Central memory CD8-positive, alpha-beta T cell (primary cell): ENCODE data around the gene APBA2.
"Not testable (repeated sequence)": the region's sequence is repeated elsewhere in the genome, so short reads cannot be mapped to it uniquely, and the experiment has no call there.

Source experiments
- ATAC-seq: fragments of 150-1000 bp; cut with Tn5 transposase; replicated peaks from 2 replicates; pipeline ENCODE4 v1.10.0; 2022; ENCODE audit warnings: mild to moderate bottlenecking, moderate FRiP score, moderate number of reproducible peaks; ENCODE audit not compliant: poor library complexity, severe bottlenecking; ENCODE audit errors: extremely low read depth
- DNase-seq, 2 donors: peaks; one replicate each; pipeline ENCODE4 v3.0.0; 2021; ENCODE audit warnings: low spot score in 2 of 2
- H3K27ac Mint-ChIP-seq: one replicate; pipeline ENCODE4 v1.8.0; 2022; ENCODE audit warnings: low read depth, mild to moderate bottlenecking, moderate library complexity, mixed read lengths
- H3K27me3 Mint-ChIP-seq: one replicate; pipeline ENCODE4 v1.8.0; 2022; ENCODE audit warnings: mixed read lengths
- H3K36me3 Mint-ChIP-seq: one replicate; pipeline ENCODE4 v1.8.0; 2022; ENCODE audit warnings: mild to moderate bottlenecking, moderate library complexity, mixed read lengths; ENCODE audit not compliant: insufficient read depth
- H3K4me1 Mint-ChIP-seq: one replicate; pipeline ENCODE4 v1.8.0; 2022; ENCODE audit warnings: mixed read lengths
- H3K4me3 Mint-ChIP-seq: one replicate; pipeline ENCODE4 v1.8.0; 2022; ENCODE audit warnings: mild to moderate bottlenecking, moderate library complexity, mixed read lengths
- H3K9me3 Mint-ChIP-seq: one replicate; pipeline ENCODE4 v1.8.0; 2022; ENCODE audit warnings: mixed read lengths

Gene APBA2

GRCh38 chr15:28885630-28886430, at the start of gene APBA2:
Gene APBA2 (plus strand): TSS chr15:28885974. CDS start chr15:29053885, 167,911 bp downstream.
- H3K27ac Mint-ChIP-seq, result peak within 1 kb of the TSS; percentile 55
- DNase-seq (peak; percentile 29 to 31), ATAC-seq (peak; percentile 50)
- no peaks in the 10 kb centered on the region for H3K9me3 Mint-ChIP-seq
- peak within 1 kb of the TSS; percentile 80 for H3K4me3 Mint-ChIP-seq
- H3K36me3 Mint-ChIP-seq, result peaks cover 3% of the 10 kb centered on the region
- H3K27me3 Mint-ChIP-seq, result no peaks in the 10 kb centered on the region
- peaks cover 31% of the 10 kb centered on the region for H3K4me1 Mint-ChIP-seq

GRCh38 chr15:28840285-28840684, 45.5 kb upstream of the APBA2 start:
- not testable (repeated sequence) for DNase-seq, H3K27ac Mint-ChIP-seq, ATAC-seq, H3K27me3 Mint-ChIP-seq, H3K4me1 Mint-ChIP-seq, H3K4me3 Mint-ChIP-seq, H3K9me3 Mint-ChIP-seq, H3K36me3 Mint-ChIP-seq

- not testable (repeated sequence) for ATAC-seq, H3K36me3 Mint-ChIP-seq, H3K4me3 Mint-ChIP-seq, H3K9me3 Mint-ChIP-seq, H3K4me1 Mint-ChIP-seq, H3K27me3 Mint-ChIP-seq, H3K27ac Mint-ChIP-seq, DNase-seq
Measured at GRCh38 chr15:28842210-28842609, 43.6 kb upstream of the APBA2 start.

DNA sequence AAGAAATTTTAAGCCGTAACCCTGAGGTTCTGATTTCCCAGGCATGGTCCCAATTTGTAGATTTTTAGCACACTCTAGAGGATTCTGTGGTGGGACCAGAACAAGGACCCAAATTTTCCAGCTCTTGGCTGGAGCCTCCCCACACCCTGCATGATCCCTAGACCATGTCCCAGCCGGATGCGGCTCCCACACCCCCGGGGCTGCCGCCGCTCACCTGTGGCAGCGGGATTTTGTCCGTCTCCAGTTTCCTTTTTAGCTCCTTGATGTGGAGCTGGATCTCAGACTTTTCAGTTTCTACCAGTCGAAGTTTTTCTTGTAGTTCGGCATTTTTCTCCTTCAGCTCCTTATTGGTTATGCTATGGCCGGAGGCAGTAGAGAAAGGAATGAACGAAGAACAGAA, 42.3 kb upstream of the APBA2 start:
- ATAC-seq, DNase-seq, H3K4me3 Mint-ChIP-seq, H3K9me3 Mint-ChIP-seq, H3K27me3 Mint-ChIP-seq, H3K36me3 Mint-ChIP-seq, H3K27ac Mint-ChIP-seq: not testable (repeated sequence)
- H3K4me1 Mint-ChIP-seq, result peaks cover 12% of the 10 kb centered on the region

- DNase-seq, H3K9me3 Mint-ChIP-seq, H3K27me3 Mint-ChIP-seq, H3K36me3 Mint-ChIP-seq, H3K4me3 Mint-ChIP-seq, ATAC-seq, H3K27ac Mint-ChIP-seq: not testable (repeated sequence)
- H3K4me1 Mint-ChIP-seq, result peaks cover 12% of the 10 kb centered on the region
Measured at GRCh38 chr15:28844147-28844546, 41.6 kb upstream of the APBA2 start.

- not testable (repeated sequence) for H3K27me3 Mint-ChIP-seq, H3K9me3 Mint-ChIP-seq, H3K36me3 Mint-ChIP-seq, DNase-seq, ATAC-seq, H3K4me3 Mint-ChIP-seq
- H3K4me1 Mint-ChIP-seq, result peaks cover 12% of the 10 kb centered on the region
- peak overlapping the region; percentile 57 for H3K27ac Mint-ChIP-seq
Measured at GRCh38 chr15:28847247-28847646, 38.5 kb upstream of the APBA2 start.

- H3K36me3 Mint-ChIP-seq, ATAC-seq, H3K9me3 Mint-ChIP-seq, H3K27ac Mint-ChIP-seq, DNase-seq, H3K27me3 Mint-ChIP-seq, H3K4me3 Mint-ChIP-seq: not testable (repeated sequence)
- H3K4me1 Mint-ChIP-seq, result peaks cover 12% of the 10 kb centered on the region
Measured at GRCh38 chr15:28847959-28848358, 37.8 kb upstream of the APBA2 start.

- H3K27ac Mint-ChIP-seq, H3K27me3 Mint-ChIP-seq, ATAC-seq, DNase-seq, H3K4me3 Mint-ChIP-seq, H3K36me3 Mint-ChIP-seq, H3K9me3 Mint-ChIP-seq: not testable (repeated sequence)
- peaks cover 12% of the 10 kb centered on the region for H3K4me1 Mint-ChIP-seq
Measured at GRCh38 chr15:28848521-28848920, 37.3 kb upstream of the APBA2 start, which contains the start of gene GOLGA6L7. Gene GOLGA6L7 (minus strand): TSS chr15:28848644. CDS start chr15:28848549, 95 bp downstream.

DNA sequence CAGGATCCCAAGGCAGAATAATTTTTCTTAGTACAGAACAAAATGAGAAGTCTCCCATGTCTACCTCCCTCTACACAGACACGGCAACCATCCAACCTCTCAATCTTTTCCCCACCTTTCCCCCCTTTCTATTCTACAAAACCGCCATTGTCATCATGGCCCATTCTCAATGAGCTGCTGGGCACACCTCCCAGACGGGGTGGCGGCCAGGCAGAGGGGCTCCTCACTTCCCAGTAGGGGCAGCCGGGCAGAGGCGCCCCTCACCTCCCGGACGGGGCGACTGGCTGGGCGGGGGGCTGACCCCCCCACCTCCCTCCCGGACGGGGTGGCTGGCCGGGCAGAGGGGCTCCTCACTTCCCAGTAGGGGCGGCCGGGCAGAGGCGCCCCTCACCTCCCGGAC, 36.5 kb upstream of the APBA2 start:
- H3K27ac Mint-ChIP-seq, DNase-seq, ATAC-seq, H3K4me3 Mint-ChIP-seq, H3K36me3 Mint-ChIP-seq, H3K9me3 Mint-ChIP-seq, H3K27me3 Mint-ChIP-seq: not testable (repeated sequence)
- peaks cover 12% of the 10 kb centered on the region for H3K4me1 Mint-ChIP-seq

- H3K4me3 Mint-ChIP-seq, H3K36me3 Mint-ChIP-seq, ATAC-seq, H3K27me3 Mint-ChIP-seq, H3K27ac Mint-ChIP-seq, H3K9me3 Mint-ChIP-seq, DNase-seq: not testable (repeated sequence)
- H3K4me1 Mint-ChIP-seq, result peaks cover 12% of the 10 kb centered on the region
Measured at GRCh38 chr15:28849766-28850165, 36.0 kb upstream of the APBA2 start.

DNA sequence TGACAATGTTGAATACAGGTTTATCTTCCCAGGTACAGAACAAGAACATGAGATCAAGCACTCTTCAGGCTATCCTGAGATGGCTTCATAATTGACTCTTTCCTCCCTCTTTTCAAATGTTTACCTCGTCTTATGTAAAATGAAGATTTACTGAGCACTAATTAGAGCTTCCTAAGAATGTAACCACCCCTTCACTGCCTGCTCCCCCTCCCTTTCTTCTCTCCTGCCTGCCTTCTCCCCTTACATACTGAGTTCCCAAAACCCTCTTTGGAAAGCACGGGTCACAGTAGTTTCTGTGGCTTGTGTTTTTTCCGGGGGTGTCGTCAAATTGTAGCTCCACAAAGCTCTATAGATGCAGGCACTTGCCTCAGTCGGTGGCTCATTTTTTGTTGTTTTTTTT, 32.1 kb upstream of the APBA2 start:
- ATAC-seq, H3K4me1 Mint-ChIP-seq, H3K9me3 Mint-ChIP-seq, H3K36me3 Mint-ChIP-seq, H3K27ac Mint-ChIP-seq, H3K4me3 Mint-ChIP-seq, H3K27me3 Mint-ChIP-seq, DNase-seq: not testable (repeated sequence)

DNA sequence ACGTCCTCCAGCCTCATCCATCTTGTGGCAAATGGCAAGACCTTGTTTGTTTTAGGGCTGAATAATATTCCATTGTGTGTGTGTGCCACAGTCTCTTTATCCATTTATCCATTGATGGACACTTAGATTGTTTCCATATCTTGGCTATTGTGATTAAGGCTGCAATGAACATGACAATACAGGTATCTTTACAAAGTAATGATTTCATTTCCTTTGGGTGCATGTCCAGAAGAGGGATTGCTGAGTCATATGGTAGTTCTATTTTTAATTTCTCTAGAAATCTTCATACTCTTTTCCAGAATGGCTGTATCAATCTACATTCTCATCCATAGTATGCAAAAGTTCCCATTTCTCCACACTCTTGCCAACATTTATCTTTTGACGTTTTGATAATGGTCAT, 31.2 kb upstream of the APBA2 start:
- not testable (repeated sequence) for DNase-seq, H3K36me3 Mint-ChIP-seq, H3K27me3 Mint-ChIP-seq, H3K4me1 Mint-ChIP-seq, H3K9me3 Mint-ChIP-seq, H3K4me3 Mint-ChIP-seq, H3K27ac Mint-ChIP-seq, ATAC-seq

DNA sequence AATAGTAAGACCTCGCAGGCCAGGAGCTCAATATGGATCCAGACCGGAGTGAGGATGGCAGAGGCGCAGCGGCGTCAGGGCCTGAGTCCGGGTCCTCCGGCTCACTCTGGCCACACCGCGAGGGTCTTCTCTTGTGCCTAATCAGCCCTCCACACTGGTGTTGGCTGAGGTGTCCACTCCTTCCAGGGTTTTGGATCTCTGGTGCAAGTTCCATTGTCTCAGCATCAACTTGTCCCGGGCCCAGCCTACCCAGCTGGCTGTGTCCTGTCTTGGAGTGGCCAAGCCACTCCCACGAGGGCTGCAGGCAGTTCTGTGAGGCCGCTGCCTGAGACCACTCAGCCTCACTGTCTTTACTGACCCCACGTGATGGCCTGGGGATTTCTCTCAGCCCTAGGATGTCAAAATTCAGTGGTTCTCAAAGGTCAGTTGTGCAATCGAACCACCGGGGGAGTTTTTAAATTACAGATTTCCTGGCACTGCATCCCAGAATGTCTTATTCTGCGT, 24.7 kb upstream of the APBA2 start:
- H3K27me3 Mint-ChIP-seq, result no peaks in the 10 kb centered on the region
- DNase-seq, result no peak

More for the DNA sequence above, 24.7 kb upstream of the APBA2 start:
- no peak for ATAC-seq
- no peaks in the 10 kb centered on the region for H3K36me3 Mint-ChIP-seq
- no peak overlapping the region for H3K27ac Mint-ChIP-seq
- no peaks in the 10 kb centered on the region for H3K4me1 Mint-ChIP-seq
- H3K9me3 Mint-ChIP-seq, result no peaks in the 10 kb centered on the region
- H3K4me3 Mint-ChIP-seq, result no peak overlapping the region
